ENCODE results near the gene IL12A.

Gene IL12A

DNA sequence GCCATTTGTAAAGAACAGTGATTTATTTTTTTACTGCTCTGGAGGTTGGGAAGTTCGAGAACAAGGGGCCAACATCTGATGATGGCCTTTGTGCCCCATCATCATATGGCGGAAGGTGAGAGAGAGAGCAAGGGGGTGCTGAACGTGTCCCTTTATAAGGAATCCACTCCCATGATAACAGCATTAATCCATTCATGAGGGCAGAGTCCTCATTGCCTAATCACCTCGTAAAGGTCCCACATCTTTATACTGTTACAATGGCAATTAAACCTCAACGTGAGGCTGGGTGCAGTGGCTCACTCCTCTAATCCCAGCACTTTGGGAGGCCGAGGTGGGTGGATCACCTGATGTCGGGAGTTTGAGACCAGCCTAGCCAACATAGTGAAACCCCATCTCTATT is 8.3 kb downstream of the IL12A start:
- no peak for DNase-seq (ENCODE audit: low read depth, low spot score)
- no peak overlapping the region for H3K4me3 ChIP-seq (ENCODE audit: low read depth, low read length)
- TF ChIP-seq, protein P1, sequence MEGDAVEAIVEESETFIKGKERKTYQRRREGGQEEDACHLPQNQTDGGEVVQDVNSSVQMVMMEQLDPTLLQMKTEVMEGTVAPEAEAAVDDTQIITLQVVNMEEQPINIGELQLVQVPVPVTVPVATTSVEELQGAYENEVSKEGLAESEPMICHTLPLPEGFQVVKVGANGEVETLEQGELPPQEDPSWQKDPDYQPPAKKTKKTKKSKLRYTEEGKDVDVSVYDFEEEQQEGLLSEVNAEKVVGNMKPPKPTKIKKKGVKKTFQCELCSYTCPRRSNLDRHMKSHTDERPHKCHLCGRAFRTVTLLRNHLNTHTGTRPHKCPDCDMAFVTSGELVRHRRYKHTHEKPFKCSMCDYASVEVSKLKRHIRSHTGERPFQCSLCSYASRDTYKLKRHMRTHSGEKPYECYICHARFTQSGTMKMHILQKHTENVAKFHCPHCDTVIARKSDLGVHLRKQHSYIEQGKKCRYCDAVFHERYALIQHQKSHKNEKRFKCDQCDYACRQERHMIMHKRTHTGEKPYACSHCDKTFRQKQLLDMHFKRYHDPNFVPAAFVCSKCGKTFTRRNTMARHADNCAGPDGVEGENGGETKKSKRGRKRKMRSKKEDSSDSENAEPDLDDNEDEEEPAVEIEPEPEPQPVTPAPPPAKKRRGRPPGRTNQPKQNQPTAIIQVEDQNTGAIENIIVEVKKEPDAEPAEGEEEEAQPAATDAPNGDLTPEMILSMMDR (IDR thresholded peaks at IDR 0.05; ENCODE audit: low read depth, low read length) = no peak
- in situ Hi-C loops (cut with HindIII; ENCODE audit: low sequenced_read_pairs) = no loop called here

DNA sequence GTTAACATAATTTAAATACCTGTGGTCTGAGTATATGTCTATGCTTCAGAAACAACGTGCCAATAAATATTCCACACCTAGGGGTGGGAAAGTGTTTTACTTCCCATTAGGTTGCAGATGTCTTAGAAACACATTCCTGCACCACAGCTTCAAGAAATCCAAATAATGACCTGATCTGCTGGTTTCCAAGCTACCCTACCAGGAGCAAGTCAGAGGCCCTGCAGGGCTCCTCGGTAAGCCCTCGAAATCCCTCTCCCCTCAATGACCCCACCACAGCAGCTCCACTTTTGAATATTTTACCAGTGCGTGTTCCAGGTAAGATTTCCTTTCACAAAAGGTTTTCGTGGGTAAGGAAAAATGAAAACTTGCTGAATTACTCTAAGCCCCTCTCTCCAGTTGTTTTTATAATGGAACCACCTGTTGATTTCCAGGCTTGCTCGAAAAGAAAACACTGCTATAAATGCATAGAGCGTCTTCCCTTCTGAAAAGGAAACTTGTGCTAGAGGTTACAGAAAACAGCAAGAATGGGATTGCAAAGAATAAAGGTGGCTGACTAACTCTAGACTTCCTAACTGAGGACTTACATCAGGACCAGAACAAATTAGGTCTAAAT is 12.6 kb downstream of the IL12A start:
- H3K4me3 ChIP-seq (ENCODE audit: low read depth, low read length) = no peak overlapping the region
- peak; percentile 16 for DNase-seq (ENCODE audit: low read depth, low spot score)
- in situ Hi-C loops (cut with HindIII; ENCODE audit: low sequenced_read_pairs) = no loop called here
- TF ChIP-seq, protein P1 (IDR thresholded peaks at IDR 0.05; ENCODE audit: low read depth, low read length) = no peak

DNA sequence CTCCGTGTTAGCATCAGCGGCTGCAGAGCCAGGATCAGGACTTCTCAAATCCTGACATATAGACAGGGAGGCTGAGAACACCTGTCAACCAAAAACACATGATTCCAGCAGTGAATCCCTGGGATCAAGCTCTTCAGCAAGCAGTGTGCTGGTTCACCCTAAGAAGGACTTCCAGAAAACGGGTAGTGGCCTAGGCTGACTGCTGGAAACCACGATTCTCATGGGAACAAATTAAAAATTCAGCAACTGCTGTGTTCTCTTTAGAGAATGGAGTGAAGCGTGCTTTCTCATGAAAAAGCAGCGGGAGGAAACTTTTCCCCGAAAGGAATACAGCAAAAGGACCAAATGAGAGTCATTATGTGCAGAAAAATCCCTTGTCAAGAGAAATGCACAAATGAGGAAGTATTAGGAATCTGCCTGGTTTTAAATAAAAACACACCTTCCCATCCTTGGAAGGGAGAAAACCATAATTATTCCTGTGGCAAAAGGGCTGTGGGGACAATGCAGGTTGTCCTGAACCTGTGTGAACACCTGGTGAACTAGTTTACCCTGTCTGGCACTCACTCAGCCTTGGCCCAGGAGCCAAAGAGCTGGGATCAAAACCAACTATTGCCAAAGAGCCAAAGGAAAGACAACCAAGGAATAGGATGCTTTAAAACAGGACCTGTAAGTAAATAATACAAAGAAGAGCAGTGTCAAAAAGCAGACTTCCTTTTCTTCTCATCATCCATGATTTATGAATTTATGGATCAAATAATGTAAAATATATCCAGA is 13.4 kb downstream of the IL12A start:
- no peak overlapping the region for H3K4me3 ChIP-seq (ENCODE audit: low read depth, low read length)
- no peak for DNase-seq (ENCODE audit: low read depth, low spot score)
- TF ChIP-seq, protein P1 (IDR thresholded peaks at IDR 0.05; ENCODE audit: low read depth, low read length) = no peak
- in situ Hi-C loops (cut with HindIII; ENCODE audit: low sequenced_read_pairs) = no loop called here

DNA sequence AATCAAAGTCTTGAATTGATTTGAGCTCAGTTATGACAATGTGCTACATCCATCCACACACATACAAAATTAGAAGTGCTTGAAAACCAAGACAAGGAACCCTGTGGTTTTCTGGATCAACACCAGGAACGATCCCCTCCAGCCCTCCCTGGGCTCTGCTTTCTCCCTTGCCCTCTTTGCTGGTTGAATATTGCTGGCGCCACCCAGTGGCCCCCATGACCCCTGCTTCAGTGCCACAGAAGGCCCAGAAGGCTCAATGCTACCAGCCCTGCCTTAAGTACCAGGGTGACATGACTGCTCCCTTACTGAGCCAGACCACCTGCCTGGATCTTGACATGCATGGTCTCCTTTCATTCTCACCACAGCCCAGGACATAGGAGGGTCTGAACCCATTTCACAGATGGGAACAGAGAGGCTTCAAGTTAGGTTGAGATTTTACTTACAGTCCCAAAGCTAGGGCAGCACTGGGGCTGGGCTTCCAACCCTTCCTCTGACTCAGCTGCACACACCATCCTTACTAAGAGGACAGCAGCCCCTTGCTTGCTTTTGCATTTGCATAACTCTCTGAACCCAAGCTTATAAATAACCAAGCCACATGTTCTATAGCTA is 15.0 kb downstream of the IL12A start:
- TF ChIP-seq, protein P1 (IDR thresholded peaks at IDR 0.05; ENCODE audit: low read depth, low read length) = peak; percentile 63
- H3K4me3 ChIP-seq (ENCODE audit: low read depth, low read length) = no peak overlapping the region
- in situ Hi-C loops (cut with HindIII; ENCODE audit: low sequenced_read_pairs) = no loop called here
- DNase-seq (ENCODE audit: low read depth, low spot score) = peak; percentile 54

DNA sequence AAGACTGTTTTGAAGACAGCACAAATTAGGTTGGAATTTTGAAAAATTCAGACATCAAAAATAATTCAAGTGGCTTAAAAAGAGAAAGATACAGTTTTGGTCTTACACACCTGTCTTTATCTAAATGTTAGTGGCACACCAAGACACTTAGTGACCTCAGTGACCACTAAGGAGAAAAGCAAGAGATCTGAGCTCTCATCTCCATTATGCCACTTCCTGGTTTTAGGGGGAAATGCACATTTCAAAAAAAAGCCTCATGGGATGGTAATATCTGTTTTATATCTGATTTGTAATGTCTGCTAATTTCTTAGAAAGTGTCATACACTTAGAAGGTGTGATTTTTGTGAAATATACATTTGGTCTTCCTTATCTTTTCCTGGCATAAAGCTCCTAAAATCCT is 16.4 kb downstream of the IL12A start:
- no peak overlapping the region for H3K4me3 ChIP-seq (ENCODE audit: low read depth, low read length)
- in situ Hi-C loops (cut with HindIII; ENCODE audit: low sequenced_read_pairs) = no loop called here
- DNase-seq (ENCODE audit: low read depth, low spot score) = no peak
- TF ChIP-seq, protein P1 (IDR thresholded peaks at IDR 0.05; ENCODE audit: low read depth, low read length) = no peak

DNA sequence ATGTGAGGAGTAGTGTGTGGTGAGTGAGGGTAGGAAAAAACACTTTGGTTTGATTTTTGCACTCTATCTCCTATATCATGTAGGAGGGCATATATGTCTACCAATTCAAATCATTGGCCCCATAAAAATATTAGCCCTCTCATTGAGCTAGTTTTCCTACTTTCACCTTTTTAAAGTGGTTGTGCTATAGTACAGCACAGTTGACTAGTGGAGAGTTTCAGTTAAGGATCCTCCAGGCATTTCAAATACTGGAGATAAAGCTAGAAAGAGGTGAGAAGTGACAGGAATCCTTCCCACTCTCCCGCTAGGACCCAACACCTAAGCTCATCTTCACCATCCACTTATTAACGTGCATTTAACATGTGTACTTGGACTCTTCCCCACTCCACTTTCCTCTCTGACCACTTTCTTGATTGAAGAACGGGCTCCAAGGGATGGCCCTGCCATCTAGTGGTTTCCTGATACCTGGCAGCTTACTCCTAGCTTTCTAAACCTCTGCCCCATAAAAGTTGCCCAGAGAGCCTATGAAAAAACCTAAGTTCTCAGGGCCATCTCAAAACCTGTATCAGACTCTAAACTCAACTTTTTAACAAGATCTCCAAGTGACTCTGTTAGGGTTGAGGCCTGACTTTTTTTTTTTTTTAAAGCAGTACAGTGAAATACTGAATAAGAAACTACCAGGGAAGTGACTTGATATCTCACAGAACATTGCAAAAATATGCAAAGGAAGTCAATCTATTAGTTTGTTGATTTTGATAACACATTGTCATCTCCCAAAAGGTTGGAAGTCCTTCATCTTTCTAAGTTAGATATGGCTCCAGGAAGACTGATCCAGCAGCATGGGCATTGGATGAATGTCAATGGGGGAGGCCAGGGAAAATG is 17.9 kb downstream of the IL12A start:
- TF ChIP-seq, protein P1 (IDR thresholded peaks at IDR 0.05; ENCODE audit: low read depth, low read length) = peak; percentile 95

More for the DNA sequence above, 17.9 kb downstream of the IL12A start:
- H3K4me3 ChIP-seq (ENCODE audit: low read depth, low read length) = no peak overlapping the region
- DNase-seq (ENCODE audit: low read depth, low spot score) = peak; percentile 78
- in situ Hi-C loops (cut with HindIII; ENCODE audit: low sequenced_read_pairs) = no loop called here
